Fibroblast of peridontal ligament (primary cell): ENCODE results near the gene KANSL2.

Source experiments
- DNase-seq: peaks from one replicate; pipeline ENCODE4 v3.0.0-alpha.2; 2010; ENCODE audit errors: extremely low read depth

The KANSL2 gene

GRCh38 chr12:48613321-48613720 is 68.7 kb downstream of the KANSL2 start:
- DNase-seq: no peak
